Stimulated activated CD4-positive, alpha-beta T cell treated with anti-CD3 and anti-CD28 coated beads, Interleukin-15, amount 100 ng/mL, for 48 hours (primary cell): Measurements from ENCODE around the gene CPLANE1.
"Not testable (repeated sequence)": the region's sequence is repeated elsewhere in the genome, so short reads cannot be mapped to it uniquely, and the experiment has no call there.

ENCODE experiments used
- DNase-seq, 2 donors: peaks; one replicate each; pipeline ENCODE4 v3.0.0-alpha.2; 2020; ENCODE audit warnings: low read depth in 2 of 2

Gene CPLANE1

GRCh38 chr5:37248970-37249814 lies at the start of gene CPLANE1:
CPLANE1 (minus strand) TSS chr5:37249376; CDS start chr5:37247698, 1,678 bp downstream.
- DNase-seq: peak; percentile 16 to 47

GRCh38 chr5:37296313-37296712 lies 47.1 kb upstream of the CPLANE1 start:
- not testable (repeated sequence) for DNase-seq

DNA sequence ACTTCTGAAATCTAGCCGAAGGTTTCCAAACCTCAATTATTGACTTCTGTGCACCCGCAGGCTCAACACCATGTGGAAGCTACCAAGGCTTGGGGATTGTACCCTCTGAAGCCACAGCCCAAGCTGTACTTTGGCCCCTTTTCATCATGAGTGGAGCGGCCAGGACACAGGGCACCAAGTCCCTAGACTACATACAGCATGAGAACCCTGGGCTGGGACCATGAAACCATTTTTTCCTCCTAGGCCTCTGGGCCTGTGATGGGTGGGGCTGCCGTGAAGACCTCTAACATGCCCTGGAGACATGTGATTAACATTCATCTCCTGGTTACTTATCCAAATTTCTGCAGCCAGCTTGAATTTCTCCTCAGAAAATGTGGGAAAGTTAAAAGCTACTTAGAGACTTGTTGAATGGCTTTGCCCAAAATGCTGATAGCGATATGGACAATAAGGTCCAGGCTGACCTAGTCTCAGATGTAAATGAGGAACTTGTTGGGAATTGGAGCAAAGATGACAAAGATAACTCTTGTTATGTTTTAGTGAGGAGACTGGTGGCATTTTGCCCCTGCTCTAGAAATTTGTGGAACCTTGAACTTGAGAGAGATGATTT lies 34.1 kb upstream of the CPLANE1 start:
- no peak for DNase-seq

DNA sequence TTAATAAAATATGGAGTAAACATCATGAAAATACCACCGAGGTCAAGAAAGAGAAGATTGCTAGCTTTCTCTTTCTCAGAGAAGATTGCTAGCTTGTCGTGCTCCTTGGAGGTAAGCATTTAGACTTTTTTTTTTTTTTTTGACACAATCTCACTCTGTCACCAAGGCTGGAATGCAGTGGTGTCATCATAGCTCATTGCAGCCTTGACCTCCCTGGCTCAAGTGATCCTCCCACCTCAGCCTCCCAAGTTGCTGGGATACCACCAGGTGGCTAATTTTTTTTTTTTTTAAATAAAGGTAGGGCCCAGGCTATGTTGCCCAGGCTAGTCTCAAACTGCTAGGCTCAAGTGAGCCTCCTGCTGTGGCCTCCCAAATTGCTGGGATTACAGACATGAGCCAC lies 26.3 kb upstream of the CPLANE1 start:
- no peak for DNase-seq

DNA sequence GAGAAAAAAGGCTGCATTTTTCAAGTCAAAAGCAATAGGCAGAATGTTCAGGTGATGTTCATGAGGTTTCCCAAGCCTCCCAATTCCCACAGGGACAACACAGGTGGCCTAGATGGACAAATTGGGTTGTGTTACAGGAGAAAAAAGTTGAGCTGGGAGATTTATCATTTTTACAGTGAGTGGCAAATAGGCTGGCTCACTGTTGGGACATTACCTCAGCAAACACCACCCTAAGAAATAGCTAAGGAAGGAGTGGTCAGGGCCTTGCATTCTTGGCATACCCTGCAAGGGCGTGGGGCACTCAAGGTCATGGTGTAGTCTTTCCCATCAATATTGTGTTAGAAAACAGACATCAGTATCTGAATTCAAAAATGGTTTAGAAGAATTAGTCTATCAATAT lies 23.3 kb upstream of the CPLANE1 start:
- DNase-seq: no peak

GRCh38 chr5:37268100-37268499 lies 18.9 kb upstream of the CPLANE1 start:
- not testable (repeated sequence) for DNase-seq

- no peak for DNase-seq
Observed at GRCh38 chr5:37255774-37256358, 6.7 kb upstream of the CPLANE1 start.

- DNase-seq: no peak
Observed at GRCh38 chr5:37254581-37254980, 5.4 kb upstream of the CPLANE1 start.

DNA sequence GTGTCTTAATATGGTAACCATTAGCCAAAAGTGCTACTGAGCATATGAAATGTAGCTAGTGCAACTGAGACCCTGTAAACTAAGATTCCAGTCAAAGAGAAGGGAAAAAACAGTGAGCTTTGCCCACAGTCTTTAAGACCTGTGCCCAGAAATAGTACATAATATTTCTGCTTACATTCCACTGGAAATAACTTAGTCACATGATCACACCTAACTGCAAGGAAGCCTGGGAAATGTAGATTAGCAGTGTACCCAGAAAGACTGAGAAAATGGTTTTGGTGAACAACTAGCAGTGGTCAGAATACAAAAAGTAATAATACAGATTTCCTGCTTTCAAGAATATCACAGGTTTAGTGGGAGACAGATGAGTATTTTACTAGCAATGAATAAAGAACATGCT lies 2.5 kb upstream of the CPLANE1 start:
- DNase-seq: no peak

GRCh38 chr5:37249815-37250164 lies 614 bp upstream of the CPLANE1 start:
- DNase-seq: no peak

DNA sequence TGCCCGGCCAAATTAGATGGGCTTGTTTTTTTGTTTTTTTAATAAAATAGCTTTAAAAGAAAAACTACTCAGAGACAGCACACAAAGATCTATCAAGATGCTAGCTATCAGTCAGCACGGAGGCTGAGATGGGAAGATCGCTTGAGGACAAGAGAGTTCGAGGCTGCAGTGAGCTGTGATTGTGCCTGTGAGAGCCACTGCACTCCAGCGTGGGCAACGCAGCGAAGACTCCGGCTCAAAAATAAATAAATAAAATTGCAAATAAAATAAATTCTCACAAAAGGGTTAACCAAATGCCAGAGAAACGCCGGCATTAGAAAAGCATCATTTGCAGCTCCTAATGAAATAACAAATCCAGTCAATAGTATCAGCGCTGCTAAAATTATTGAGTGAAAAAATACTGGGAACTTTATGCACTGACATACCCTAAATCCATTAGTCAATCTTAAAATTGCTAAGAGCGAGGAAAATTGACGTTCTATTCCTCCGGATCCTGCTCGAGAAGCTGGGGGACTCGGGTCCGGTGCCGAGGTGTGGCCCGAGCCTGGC lies 681 bp downstream of the CPLANE1 start:
- DNase-seq: no peak

DNA sequence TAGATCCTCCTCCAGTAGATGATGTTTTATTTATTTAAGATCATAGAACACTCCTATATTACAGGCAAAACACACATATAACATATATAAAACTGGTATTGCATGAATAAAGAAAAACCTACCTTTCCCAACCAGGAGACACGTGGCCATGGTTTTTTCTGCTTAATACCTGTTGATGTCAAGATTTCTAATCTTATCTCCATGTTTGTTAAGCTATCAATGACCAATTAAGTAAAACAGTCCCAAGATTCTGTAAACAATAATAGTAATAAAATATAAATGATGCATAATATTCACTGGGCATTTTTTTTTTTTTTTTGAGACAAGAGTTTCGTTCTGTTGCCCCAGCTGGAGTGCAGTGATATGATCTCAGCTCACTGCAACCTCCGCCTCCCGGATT lies 1.7 kb downstream of the CPLANE1 start:
- DNase-seq: no peak

DNA sequence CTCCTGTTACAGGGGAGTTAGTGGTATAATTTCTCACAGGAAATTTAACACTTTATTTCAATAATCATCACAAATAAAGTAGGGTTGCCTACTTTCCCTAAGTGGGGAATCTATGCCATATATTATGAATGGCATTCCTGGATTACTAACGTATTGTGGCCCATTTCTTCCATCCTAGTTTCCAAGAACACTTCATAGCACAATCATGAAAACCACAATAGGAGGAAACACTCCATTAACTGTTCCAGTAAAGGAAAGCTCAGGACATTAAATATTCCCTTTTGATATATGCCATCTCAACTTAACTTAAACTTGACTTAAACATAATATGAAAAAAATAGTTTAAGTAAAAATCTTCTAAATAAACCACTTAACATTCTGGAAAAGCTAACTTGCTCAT lies 2.1 kb downstream of the CPLANE1 start:
- no peak for DNase-seq

- DNase-seq: no peak
Observed at GRCh38 chr5:37234288-37234687, 14.9 kb downstream of the CPLANE1 start.

DNA sequence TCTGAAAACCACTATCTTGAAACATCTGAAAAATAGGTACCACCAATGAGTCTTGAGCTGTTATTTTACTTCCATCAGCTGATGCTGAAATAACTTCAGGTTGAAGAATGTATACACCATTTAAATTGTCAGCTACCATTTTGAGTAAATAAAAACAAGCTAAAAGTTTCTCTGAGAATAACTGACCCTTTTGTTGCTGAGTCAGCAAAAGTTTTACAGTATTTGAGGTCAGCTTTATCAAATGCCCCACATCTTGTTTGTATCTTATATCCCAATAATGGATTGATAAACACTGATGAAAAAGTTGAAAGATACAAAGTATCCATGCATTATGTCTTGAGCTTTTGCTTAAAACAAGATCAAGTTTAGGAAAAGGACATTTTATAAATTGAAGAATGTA lies 22.8 kb downstream of the CPLANE1 start:
- no peak for DNase-seq

DNA sequence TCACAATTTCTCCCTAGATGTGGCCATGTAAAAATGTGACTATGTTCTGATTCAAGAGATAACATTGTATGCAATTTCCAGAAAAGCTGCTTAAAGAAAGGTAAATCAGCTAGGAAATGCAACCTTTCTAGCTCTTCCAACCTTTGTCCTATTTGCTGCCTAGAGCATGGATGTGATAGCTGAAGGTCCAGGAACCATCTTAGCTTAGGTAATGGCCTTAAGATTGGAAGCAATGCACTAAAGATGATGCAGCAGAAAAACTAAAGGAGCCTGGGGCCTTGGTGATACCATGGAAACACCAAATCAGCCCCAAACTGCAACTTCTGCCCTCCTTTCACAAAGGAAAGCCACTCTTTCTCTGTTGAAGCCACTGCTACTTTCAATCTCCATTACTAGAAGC lies 27.0 kb downstream of the CPLANE1 start:
- DNase-seq: no peak

- DNase-seq: not testable (repeated sequence)
Observed at GRCh38 chr5:37220426-37220825, 28.8 kb downstream of the CPLANE1 start.

- DNase-seq: not testable (repeated sequence)
Observed at GRCh38 chr5:37219384-37219783, 29.8 kb downstream of the CPLANE1 start.

DNA sequence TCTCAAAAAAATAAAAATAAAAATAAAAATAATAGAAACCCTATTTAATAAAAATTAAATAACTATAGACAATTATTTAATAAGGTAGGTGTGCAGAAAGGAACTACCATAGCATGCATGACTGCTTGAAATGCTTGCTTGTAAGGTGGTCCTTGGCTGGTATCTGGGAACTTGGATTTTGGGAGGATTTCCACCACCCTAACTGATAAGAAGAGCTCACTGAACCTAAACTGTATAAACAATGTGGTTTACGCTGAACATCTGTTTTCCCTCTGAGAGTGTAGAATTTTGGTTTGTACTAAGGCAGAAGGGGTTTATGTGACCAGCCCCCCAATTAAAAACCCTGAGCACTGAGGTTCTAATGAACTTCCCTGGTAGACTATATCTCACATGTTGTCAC lies 31.2 kb downstream of the CPLANE1 start:
- DNase-seq: no peak

DNA sequence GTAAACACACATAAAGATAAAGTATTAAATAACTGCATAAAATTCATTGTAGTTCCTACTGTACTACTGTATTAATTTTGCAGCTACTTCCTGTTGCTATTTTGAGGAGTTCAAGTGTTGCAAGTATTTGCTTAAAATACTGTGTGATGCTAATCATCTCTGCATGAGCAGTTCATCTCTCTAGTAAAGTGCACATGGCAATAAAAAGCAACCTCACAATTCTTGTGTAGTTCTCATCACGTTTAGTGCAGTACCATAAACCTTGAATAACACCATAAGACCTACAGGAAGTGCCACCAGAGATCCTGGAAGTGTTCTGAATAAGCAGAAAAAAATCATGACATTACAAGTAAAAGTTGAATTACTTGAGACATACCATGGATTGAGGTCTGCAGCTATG lies 34.6 kb downstream of the CPLANE1 start:
- DNase-seq: no peak

DNA sequence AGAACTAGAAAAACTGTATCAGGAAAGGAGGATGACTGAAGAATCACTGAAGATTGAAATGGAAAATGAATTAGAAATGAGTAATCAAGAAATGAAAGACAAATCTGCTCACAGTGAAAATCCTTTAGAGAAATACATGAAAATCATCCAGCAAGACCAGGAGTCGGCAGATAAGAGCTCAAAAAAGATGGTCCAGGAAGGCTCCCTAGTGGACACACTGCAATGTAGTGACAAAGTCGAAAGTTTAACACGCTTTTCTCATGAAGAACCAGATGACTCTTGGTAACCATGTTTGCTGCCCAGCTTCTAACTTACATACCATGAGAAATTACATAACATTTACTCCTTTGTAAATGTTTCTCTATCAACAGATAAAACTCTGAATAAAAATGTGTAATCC lies 37.1 kb downstream of the CPLANE1 start:
- DNase-seq: no peak

DNA sequence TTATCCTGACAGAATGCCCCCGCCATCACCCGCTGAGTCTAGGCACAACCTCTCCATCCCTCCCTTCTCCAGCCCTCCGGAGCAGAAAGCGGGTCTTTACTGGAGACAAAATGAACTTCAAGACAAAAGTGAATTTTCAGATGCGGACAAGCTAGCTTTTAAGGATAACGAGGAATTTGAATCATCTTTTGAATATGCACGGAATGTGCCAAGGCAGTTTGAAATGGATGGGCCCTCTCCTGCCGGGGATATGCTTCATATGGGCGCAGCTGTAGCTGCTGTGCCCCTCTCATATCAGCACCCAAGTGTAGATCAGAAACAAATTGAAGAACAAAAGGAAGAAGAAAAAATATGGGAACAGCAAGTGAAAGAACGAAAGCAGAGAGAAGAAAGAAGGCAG lies 37.5 kb downstream of the CPLANE1 start:
- DNase-seq: no peak
